Measurements from ENCODE around the gene LCN9.
"Not testable (repeated sequence)": the region's sequence is repeated elsewhere in the genome, so short reads cannot be mapped to it uniquely, and the experiment has no call there.

The LCN9 gene

GRCh38 chr9:135648494-135649410 is 14.4 kb upstream of the LCN9 start:
- no peak for DNase-seq

- no peak for DNase-seq
These were observed 13.6 kb upstream of the LCN9 start for GRCh38 chr9:135649508-135649907.

- DNase-seq: no peak
These were observed 12.7 kb upstream of the LCN9 start for GRCh38 chr9:135650408-135650807.

GRCh38 chr9:135655317-135655716 is 7.8 kb upstream of the LCN9 start:
- no peak for DNase-seq

- DNase-seq: no peak
These were observed 5.7 kb upstream of the LCN9 start for GRCh38 chr9:135657416-135657815.

- DNase-seq: no peak
These were observed 3.9 kb upstream of the LCN9 start for GRCh38 chr9:135659252-135659651.

- DNase-seq: no peak
These were observed 2.7 kb upstream of the LCN9 start for GRCh38 chr9:135660407-135660806.

- DNase-seq: no peak
These were observed 1.1 kb upstream of the LCN9 start for GRCh38 chr9:135661816-135662560.

GRCh38 chr9:135663451-135663770 is 302 bp downstream of the LCN9 start:
- no peak for DNase-seq

- no peak for DNase-seq
These were observed 748 bp downstream of the LCN9 start for GRCh38 chr9:135663857-135664256.

- no peak for DNase-seq
These were observed 1.2 kb downstream of the LCN9 start for GRCh38 chr9:135664266-135664665.

- DNase-seq: no peak
These were observed 2.0 kb downstream of the LCN9 start for GRCh38 chr9:135664801-135665794.

- DNase-seq: no peak
These were observed 2.7 kb downstream of the LCN9 start for GRCh38 chr9:135665795-135666189.

- DNase-seq: no peak
These were observed 3.7 kb downstream of the LCN9 start for GRCh38 chr9:135666534-135667462.

GRCh38 chr9:135667463-135668001 is 4.4 kb downstream of the LCN9 start:
- DNase-seq: no peak

GRCh38 chr9:135669018-135669417 is 5.9 kb downstream of the LCN9 start:
- not testable (repeated sequence) for DNase-seq

- DNase-seq: no peak
These were observed 6.6 kb downstream of the LCN9 start for GRCh38 chr9:135669616-135670285.

- no peak for DNase-seq
These were observed 7.8 kb downstream of the LCN9 start for GRCh38 chr9:135670721-135671590.

GRCh38 chr9:135671591-135672041 is 8.5 kb downstream of the LCN9 start:
- no peak for DNase-seq

- DNase-seq: not testable (repeated sequence)
These were observed 9.7 kb downstream of the LCN9 start for GRCh38 chr9:135672786-135673185.
